ENCODE measurements around the gene SORL1.

The SORL1 gene

DNA sequence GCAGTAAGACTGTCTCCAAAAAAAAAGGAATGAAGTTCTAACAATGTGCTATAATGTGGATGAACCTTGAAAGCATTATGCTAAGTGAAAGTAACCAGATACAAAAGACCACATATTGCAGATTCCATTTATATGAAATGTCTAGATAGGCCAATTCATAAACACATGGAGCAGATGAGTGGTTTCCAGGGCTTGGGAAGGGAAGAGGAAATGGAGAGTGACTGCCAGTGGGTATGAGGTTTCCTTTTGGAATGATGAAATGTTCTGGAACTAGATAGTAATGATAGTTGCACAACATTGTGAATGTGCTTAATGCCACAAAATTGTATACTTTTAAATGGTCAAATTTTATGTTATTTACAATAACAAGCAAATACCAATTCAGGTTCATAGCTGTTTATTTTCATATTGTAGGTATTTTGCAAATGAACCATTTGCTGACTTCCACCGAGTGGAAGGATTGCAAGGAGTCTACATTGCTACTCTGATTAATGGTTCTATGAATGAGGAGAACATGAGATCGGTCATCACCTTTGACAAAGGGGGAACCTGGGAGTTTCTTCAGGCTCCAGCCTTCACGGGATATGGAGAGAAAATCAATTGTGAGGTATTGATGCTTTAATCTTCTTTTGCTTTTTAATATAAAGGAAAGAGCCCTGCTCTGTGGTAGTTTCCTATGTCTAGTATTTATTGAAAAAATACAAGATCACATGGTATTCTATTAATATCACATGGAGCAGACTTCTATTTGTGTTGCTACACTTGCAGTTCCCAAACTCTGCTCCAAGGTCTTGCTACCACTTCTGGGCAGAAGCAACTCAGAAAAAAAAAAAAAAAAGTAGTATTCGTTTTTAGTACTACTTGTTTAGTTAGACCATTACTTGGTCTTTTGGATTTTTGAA, 68.4 kb downstream of the SORL1 start:
- no peak overlapping the region for H3K9ac ChIP-seq (ENCODE audit: low read depth, low read length)
- H3K4me3 ChIP-seq (ENCODE audit: low read depth, low read length) = no peak overlapping the region
- no peaks in the 10 kb centered on the region for H3K27me3 ChIP-seq (ENCODE audit: control insufficient read depth, insufficient read depth, low read length)
- H3K36me3 ChIP-seq (ENCODE audit: control insufficient read depth, insufficient read depth, low read length) = peaks cover 11% of the 10 kb centered on the region
- H3K9me3 ChIP-seq (ENCODE audit: control insufficient read depth, insufficient read depth, low read length) = no peaks in the 10 kb centered on the region
- H3K4me1 ChIP-seq (ENCODE audit: control insufficient read depth, insufficient read depth, low read length) = no peaks in the 10 kb centered on the region

GRCh38 chr11:121521145-121522042, 69.3 kb downstream of the SORL1 start:
- no peak overlapping the region for H3K4me3 ChIP-seq (ENCODE audit: low read depth, low read length)
- no peaks in the 10 kb centered on the region for H3K27me3 ChIP-seq (ENCODE audit: control insufficient read depth, insufficient read depth, low read length)
- no peaks in the 10 kb centered on the region for H3K9me3 ChIP-seq (ENCODE audit: control insufficient read depth, insufficient read depth, low read length)
- H3K9ac ChIP-seq (ENCODE audit: low read depth, low read length) = no peak overlapping the region
- peaks cover 11% of the 10 kb centered on the region for H3K36me3 ChIP-seq (ENCODE audit: control insufficient read depth, insufficient read depth, low read length)
- no peaks in the 10 kb centered on the region for H3K4me1 ChIP-seq (ENCODE audit: control insufficient read depth, insufficient read depth, low read length)

DNA sequence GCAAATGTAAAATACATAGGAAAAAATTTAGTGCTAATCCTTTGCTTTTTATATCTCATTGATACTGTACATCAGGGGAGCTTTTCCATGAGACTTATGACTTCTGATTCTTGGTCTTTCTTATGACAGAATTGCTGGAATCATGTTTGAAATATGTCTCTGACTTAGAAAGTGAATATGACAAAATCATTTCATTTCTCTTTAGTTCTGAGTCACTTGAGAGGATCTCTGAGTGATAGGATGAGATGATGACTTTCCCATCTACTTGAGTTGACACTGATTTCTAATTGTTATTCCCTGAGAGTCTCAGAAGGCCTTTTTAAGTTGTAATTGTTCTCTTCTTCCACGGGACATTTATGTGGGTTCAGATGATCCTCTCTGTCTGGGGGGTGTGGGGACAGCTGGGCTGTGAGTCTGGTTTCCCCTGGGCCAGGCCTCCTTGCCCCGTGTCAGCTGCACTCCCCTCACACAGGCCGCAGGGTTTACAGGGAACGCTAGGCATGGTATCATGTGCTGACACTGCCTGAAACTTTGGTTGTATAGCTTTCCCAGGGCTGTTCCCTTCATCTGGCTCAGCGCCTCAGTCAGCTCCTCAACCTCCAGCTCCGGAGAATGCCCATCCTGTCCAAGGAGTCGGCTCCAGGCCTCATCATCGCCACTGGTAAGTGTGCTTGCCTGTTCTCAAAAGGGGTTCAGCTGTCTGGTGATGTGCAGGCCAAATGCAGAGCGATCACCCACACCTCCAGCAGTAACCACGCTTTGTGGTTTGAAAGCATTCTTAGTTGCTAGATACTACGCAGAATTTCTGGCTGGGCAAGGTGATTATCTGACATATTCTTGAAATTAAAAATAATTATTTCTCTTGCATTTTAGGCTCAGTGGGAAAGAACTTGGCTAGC, 70.2 kb downstream of the SORL1 start:
- H3K4me1 ChIP-seq (ENCODE audit: control insufficient read depth, insufficient read depth, low read length) = no peaks in the 10 kb centered on the region
- H3K27me3 ChIP-seq (ENCODE audit: control insufficient read depth, insufficient read depth, low read length) = no peaks in the 10 kb centered on the region
- H3K9me3 ChIP-seq (ENCODE audit: control insufficient read depth, insufficient read depth, low read length) = no peaks in the 10 kb centered on the region
- H3K36me3 ChIP-seq (ENCODE audit: control insufficient read depth, insufficient read depth, low read length) = peaks cover 11% of the 10 kb centered on the region
- H3K9ac ChIP-seq (ENCODE audit: low read depth, low read length) = no peak overlapping the region
- no peak overlapping the region for H3K4me3 ChIP-seq (ENCODE audit: low read depth, low read length)

DNA sequence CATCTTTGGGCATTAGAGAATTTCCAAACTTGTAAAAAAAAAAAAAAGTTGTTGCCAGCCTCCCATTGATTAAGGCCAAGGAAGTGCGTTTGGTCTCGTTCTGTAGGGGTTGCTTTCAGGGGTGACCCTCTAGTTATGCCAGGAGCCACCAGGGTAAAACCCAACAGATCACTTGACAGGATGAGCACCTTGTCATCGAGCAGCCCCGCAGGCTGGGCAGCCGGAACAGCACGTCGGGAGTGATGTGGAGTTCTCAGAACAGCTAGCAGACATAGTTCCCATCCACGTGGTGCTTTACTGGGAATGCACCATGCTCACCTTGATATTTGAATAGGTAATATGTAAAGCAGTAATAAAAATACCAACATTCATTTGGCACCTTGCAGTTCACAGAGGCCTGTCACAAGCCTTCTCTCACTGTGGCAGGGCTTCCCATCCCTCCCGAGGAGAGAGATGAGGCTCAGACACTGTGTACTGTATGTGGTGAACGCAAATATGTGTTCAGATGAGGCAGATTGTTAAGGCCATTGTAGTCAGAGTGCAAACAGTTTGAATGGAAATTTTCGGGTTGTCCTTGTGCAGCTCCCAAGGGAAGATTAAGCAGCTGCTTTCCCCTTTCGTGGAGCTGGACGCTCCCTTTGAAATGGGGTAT, 71.6 kb downstream of the SORL1 start:
- no peaks in the 10 kb centered on the region for H3K9me3 ChIP-seq (ENCODE audit: control insufficient read depth, insufficient read depth, low read length)
- H3K4me3 ChIP-seq (ENCODE audit: low read depth, low read length) = no peak overlapping the region
- no peak overlapping the region for H3K9ac ChIP-seq (ENCODE audit: low read depth, low read length)
- H3K27me3 ChIP-seq (ENCODE audit: control insufficient read depth, insufficient read depth, low read length) = no peaks in the 10 kb centered on the region
- peaks cover 7% of the 10 kb centered on the region for H3K36me3 ChIP-seq (ENCODE audit: control insufficient read depth, insufficient read depth, low read length)
- no peaks in the 10 kb centered on the region for H3K4me1 ChIP-seq (ENCODE audit: control insufficient read depth, insufficient read depth, low read length)

DNA sequence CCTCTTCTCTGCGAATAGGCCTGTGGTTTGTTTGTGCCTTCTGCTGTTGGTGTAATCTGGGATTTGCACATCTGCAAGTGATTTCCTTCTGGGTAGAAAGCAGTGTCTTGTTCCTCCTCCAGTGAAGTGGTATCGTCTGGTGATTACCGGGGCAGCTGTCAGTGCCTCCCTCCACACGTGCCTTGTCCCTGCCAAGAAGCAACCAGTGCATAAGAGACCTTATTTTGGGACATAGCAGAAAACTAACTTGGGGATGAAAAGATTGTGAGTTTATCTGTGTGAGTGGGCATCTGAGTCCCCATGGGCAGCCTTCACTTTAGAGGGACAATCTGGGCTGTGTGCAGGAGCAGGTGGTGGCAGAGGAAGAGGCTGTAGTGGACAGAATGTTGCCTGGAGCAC, 72.1 kb downstream of the SORL1 start:
- Histone ChIP-seq H3K4me1 (ENCODE audit: control insufficient read depth, insufficient read depth, low read length) (no peaks in the 10 kb centered on the region), H3K9me3 (ENCODE audit: control insufficient read depth, insufficient read depth, low read length) (no peaks in the 10 kb centered on the region), H3K9ac (ENCODE audit: low read depth, low read length) (no peak overlapping the region), H3K36me3 (ENCODE audit: control insufficient read depth, insufficient read depth, low read length) (peaks cover 7% of the 10 kb centered on the region), H3K4me3 (ENCODE audit: low read depth, low read length) (no peak overlapping the region), H3K27me3 (ENCODE audit: control insufficient read depth, insufficient read depth, low read length) (no peaks in the 10 kb centered on the region)

DNA sequence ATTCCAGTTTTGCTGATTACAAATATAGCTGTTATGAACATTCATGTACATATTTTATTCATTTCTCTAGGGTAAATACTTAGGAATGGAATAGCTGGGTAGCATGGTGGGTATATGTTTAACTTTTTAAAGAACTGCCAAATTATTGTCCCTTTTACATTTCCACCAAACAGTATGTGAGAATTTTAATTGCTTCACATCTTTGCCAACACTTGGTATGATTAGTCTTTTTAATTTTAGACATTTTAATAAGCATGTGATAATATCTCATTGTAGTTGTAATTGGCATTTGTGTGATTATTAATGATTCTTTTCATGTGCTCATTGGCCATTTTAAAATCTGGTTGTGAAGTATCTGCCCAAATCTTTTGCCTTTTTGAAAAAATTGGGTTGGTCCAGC, 73.3 kb downstream of the SORL1 start:
- Histone ChIP-seq H3K9ac (ENCODE audit: low read depth, low read length) (no peak overlapping the region), H3K27me3 (ENCODE audit: control insufficient read depth, insufficient read depth, low read length) (no peaks in the 10 kb centered on the region), H3K4me3 (ENCODE audit: low read depth, low read length) (no peak overlapping the region), H3K36me3 (ENCODE audit: control insufficient read depth, insufficient read depth, low read length) (peaks cover 7% of the 10 kb centered on the region), H3K9me3 (ENCODE audit: control insufficient read depth, insufficient read depth, low read length) (no peaks in the 10 kb centered on the region), H3K4me1 (ENCODE audit: control insufficient read depth, insufficient read depth, low read length) (no peaks in the 10 kb centered on the region)

DNA sequence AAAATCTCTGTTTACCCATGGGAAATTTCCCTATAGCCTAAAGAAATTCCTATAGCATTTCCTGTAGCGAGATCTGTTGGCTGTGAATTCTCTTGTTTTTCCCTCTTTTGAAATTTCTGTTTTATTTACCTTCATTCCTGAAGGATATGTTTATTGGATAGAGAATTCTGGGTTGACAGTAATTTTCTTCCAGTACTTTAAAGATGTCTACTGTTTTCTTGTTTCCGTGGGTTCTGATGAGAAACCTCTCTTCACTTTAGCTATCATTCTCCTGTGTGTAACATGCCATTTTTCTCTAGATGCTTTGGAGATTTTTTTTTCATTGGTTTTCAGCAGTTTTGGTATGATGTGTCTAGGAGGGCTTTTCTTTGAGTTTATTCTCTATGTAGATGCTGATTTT, 78.1 kb downstream of the SORL1 start:
- H3K4me3 ChIP-seq (ENCODE audit: low read depth, low read length) = no peak overlapping the region
- H3K9ac ChIP-seq (ENCODE audit: low read depth, low read length) = no peak overlapping the region
- no peaks in the 10 kb centered on the region for H3K27me3 ChIP-seq (ENCODE audit: control insufficient read depth, insufficient read depth, low read length)
- no peaks in the 10 kb centered on the region for H3K9me3 ChIP-seq (ENCODE audit: control insufficient read depth, insufficient read depth, low read length)
- no peaks in the 10 kb centered on the region for H3K36me3 ChIP-seq (ENCODE audit: control insufficient read depth, insufficient read depth, low read length)
- H3K4me1 ChIP-seq (ENCODE audit: control insufficient read depth, insufficient read depth, low read length) = no peaks in the 10 kb centered on the region

- no peaks in the 10 kb centered on the region for H3K9me3 ChIP-seq (ENCODE audit: control insufficient read depth, insufficient read depth, low read length)
- no peaks in the 10 kb centered on the region for H3K27me3 ChIP-seq (ENCODE audit: control insufficient read depth, insufficient read depth, low read length)
- H3K4me1 ChIP-seq (ENCODE audit: control insufficient read depth, insufficient read depth, low read length) = no peaks in the 10 kb centered on the region
- no peak overlapping the region for H3K9ac ChIP-seq (ENCODE audit: low read depth, low read length)
- no peak overlapping the region for H3K4me3 ChIP-seq (ENCODE audit: low read depth, low read length)
- H3K36me3 ChIP-seq (ENCODE audit: control insufficient read depth, insufficient read depth, low read length) = no peaks in the 10 kb centered on the region
Observed at GRCh38 chr11:121533601-121534000, 81.5 kb downstream of the SORL1 start.

DNA sequence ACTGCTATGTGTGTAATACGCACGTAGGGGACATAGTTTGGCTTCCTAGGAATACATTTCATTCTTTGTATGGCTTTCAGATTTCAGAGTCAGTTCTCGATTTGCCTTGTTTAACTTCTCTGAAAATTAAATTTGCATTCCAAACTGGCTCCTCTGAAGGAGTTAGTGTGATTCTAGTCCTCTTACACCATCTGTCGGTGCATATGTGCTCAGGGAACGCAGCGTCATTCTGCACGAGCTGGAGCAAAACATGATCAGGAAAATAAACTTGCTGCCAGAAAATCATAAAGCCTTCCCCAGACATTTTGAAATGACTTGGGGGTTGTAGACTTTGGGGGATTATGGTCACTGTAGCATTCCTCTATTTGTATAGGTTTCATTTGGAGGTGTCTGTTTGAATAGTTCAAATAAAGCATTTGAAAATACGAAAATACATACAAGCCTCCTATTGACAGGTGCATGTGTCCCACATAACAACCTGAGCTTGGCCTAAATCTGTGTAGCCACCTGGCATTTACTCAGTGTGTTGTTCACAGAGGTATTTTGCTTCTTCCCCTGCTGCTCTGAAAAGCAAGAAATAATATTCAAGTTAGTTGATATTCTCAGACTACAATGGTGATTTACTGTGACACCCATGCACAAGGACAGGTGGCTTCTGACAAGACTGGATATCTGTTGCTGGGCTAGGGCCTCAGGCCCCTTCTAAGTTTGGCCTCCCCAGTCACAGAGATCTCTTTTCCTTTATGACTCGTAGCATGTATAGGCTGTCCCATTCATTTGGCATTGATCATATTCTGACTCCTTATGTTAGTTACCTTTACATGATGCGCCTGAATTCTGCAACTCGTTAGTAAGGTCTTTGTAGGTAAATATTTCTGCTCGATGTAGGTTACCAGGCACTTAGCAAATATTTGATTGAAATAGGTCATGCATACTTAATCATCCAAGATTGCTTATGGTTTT, 82.3 kb downstream of the SORL1 start:
- Histone ChIP-seq H3K9me3 (ENCODE audit: control insufficient read depth, insufficient read depth, low read length) (no peaks in the 10 kb centered on the region), H3K4me1 (ENCODE audit: control insufficient read depth, insufficient read depth, low read length) (no peaks in the 10 kb centered on the region), H3K4me3 (ENCODE audit: low read depth, low read length) (no peak overlapping the region), H3K9ac (ENCODE audit: low read depth, low read length) (no peak overlapping the region), H3K27me3 (ENCODE audit: control insufficient read depth, insufficient read depth, low read length) (no peaks in the 10 kb centered on the region), H3K36me3 (ENCODE audit: control insufficient read depth, insufficient read depth, low read length) (no peaks in the 10 kb centered on the region)

DNA sequence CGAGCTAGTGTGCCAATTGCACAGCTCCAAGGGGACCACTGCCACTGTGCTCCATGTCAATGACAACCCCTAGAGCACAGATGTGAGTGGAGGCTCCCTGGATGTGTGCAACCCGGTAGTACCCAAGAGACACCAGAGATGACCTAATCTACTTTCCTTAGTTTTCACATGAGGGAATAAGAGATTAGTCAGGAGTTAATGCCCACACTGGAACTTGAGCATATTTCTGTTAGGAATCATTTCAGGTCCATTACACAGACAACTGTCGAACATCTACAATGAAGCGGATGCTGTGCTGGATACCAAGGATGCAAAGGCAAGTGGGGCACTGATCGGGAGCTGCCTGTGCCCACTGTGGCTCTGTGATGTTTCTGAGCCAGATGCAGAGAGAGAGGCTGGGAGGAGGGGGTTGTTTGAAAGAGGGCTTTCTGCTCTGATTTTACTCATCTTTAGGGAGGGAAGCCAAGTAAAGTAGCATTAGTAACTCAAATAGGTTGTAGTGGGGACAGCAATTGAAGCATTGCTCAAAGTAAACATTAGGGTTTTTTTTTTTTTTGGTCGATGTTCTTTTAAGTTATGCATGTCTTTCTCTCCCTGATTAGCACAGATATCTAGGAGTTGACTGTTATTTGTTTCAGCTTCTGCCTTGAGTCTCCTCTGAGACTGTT, 83.1 kb downstream of the SORL1 start:
- Histone ChIP-seq H3K36me3 (ENCODE audit: control insufficient read depth, insufficient read depth, low read length) (no peaks in the 10 kb centered on the region), H3K9ac (ENCODE audit: low read depth, low read length) (no peak overlapping the region), H3K4me3 (ENCODE audit: low read depth, low read length) (no peak overlapping the region), H3K27me3 (ENCODE audit: control insufficient read depth, insufficient read depth, low read length) (no peaks in the 10 kb centered on the region), H3K9me3 (ENCODE audit: control insufficient read depth, insufficient read depth, low read length) (no peaks in the 10 kb centered on the region), H3K4me1 (ENCODE audit: control insufficient read depth, insufficient read depth, low read length) (no peaks in the 10 kb centered on the region)
